UCSD-AML1 (cell line): ENCODE results near the gene ARMH3.

ENCODE experiments used
- DNase-seq: peaks from one replicate; lab custom pipeline; 2025; ENCODE audit not compliant: unreplicated experiment; lab: John Stamatoyannopoulos, UW

The ARMH3 gene

DNA sequence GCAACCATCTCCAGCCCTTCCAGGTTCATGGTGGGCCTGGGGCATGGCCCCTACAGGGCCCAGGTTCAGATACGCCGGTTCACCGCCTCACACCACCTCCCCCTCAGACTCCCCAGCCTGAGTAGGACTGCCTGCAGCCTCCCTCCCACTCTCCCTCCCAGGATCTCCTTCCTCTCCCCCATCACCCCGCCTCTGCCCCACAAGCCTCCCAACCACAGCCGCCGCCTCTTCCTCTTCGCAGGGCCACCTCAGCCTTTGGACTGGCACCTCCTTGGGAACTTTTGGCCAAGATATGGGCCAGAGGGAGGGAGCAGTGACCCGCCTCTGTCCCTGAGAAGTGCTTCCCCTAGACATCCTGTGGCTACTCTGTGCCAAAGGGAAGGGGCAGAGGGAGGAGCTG, 221.6 kb downstream of the ARMH3 start:
- DNase-seq, result peak; percentile 83

- no peak for DNase-seq
Measured at GRCh38 chr10:101833466-101833865, 222.5 kb downstream of the ARMH3 start.

DNA sequence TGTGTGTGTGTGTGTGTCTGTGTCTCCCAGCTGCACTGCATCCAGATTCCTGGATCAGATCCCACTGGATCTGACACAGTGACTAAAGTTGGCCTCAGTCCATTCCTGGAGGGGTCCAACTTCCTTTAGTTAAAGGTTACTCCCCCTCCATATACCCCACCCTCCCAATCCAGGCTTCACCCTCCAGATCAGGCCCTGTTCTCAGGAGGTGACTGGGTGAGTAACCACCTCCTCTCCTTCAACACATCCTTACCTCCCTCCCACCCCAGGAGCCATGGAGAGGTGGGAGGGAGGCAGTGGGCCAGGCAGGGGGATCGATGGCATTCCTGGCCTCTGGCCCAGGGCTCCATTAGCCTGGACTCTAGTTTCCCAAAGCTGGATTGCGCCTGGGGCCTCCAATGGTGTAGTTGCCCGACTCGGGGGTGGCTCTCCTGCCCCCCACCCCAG, 223.6 kb downstream of the ARMH3 start:
- no peak for DNase-seq

GRCh38 chr10:101831169-101831811, 224.7 kb downstream of the ARMH3 start:
- no peak for DNase-seq

- DNase-seq, result peak; percentile 89
Measured at GRCh38 chr10:101830322-101831168, 225.4 kb downstream of the ARMH3 start.

DNA sequence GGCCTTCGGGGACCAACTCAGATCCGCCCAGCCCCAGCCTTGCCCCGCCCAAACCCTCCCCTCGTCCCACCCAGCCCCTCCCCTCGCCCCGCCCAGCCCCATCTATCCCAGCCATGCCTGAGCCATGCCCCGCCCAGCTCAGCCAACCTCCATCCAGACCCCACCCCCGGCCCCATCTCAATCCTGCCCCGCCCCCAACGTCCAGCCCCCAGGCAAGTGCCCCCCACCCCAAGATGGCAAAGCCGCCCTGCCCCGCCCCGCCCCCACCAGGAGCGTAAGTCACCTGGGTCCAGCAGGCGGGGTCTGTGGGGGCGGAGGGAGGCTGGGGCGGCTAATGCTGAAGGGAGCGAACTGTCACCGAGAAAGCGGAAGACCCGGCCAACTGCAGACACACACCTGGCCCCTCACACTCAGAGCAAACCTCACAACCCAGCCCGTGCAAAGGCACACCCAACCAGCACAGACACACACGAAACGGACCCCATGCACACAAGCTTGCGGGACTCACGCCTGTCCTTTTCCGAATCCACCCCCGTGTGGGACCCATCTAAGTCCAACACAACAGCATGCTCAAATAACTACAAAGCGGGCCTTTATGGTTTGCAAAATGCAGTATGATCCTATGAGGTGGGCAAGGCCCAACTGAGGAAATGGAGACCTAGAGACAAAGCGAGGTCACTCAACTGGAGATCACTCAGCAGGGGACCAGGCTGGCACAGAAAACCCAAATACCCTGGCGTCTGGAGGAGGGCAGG, 226.2 kb downstream of the ARMH3 start:
- no peak for DNase-seq

DNA sequence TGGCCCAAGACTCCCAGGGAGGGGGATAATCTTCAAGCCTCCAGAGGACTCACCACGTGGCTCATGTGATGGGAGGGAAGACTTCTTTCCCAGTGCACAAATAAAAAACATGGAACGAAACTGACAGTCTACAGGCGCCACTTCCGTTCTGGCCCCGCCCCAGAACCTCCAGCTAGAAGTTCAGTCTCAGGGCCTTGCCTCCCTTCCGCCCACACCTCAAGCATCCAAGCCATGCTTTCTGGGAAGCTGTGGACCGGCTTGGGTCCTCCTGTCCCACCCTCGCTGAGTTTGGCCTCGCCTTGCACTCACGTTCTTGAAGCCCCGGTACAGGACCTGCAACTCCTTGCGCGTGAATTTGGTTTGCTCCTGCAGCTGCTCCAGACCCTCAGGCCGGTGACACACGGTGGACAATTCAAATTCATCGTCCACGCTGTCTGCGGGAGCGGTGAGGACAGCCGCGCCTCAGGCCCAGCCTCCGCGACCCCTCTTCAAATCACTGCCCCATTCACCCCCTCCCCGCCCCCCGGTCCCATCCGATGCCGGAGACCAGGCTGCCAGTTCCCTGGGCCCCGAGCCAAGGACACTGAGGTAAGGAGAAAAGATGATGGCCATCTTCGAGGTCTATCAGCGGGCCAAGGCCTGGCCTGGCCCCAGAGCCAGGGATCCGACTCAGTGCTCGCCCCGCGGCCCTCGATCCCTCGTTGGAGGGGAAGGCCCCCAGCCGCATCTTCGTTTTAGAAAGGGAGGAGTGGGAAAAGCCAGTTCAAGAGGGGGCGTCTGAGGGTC, 227.0 kb downstream of the ARMH3 start:
- DNase-seq, result no peak

- DNase-seq, result no peak
Measured at GRCh38 chr10:101827919-101828600, 227.9 kb downstream of the ARMH3 start.

- no peak for DNase-seq
Measured at GRCh38 chr10:101826852-101827434, 229.0 kb downstream of the ARMH3 start.

- DNase-seq, result no peak
Measured at GRCh38 chr10:101824736-101825135, 231.2 kb downstream of the ARMH3 start.

GRCh38 chr10:101818872-101819633, 236.9 kb downstream of the ARMH3 start:
- DNase-seq, result peak; percentile 65

DNA sequence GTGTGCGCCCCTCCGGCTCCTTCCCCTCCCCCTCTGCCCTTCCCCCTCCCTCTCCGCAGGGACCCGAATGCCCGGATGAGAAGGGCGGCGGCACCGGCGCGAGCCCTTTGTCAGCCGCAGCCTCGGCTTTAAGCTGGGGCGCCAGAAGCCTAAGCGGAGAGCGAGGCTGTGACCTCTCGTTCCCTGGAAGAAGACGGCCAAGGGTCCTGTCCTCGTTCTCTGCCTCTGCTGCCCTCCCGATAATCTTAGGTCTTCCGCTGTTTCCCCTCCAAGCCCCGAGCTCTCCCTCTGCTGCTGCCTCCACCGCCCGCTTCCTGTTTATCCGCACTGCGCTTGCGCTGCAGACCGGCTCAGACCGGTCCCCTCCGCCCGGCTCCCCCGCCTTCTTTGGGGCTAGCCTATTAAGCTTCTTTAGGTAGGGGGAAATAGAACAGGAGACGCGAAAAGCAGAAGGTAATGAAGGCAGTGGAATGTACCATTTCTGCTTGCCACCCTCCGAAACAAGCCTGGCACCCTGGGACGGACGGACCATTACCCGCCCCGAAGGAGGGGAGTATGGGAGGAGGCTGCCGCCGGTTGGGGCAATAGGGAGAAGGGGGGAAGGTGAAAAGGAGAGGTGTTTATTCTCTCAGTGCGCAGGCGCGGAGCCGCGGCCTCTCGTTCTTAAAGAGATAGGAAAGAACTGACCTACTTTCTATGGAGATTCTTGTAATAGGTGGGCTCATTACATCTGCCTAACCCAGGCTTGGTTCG, 237.7 kb downstream of the ARMH3 start, which contains the start of gene OGA:
TSS of gene OGA (minus strand) at position 326 of the 753 bp plus-strand sequence. CDS start 422 bp downstream, outside the sequence.
- peak; percentile 100 for DNase-seq

DNA sequence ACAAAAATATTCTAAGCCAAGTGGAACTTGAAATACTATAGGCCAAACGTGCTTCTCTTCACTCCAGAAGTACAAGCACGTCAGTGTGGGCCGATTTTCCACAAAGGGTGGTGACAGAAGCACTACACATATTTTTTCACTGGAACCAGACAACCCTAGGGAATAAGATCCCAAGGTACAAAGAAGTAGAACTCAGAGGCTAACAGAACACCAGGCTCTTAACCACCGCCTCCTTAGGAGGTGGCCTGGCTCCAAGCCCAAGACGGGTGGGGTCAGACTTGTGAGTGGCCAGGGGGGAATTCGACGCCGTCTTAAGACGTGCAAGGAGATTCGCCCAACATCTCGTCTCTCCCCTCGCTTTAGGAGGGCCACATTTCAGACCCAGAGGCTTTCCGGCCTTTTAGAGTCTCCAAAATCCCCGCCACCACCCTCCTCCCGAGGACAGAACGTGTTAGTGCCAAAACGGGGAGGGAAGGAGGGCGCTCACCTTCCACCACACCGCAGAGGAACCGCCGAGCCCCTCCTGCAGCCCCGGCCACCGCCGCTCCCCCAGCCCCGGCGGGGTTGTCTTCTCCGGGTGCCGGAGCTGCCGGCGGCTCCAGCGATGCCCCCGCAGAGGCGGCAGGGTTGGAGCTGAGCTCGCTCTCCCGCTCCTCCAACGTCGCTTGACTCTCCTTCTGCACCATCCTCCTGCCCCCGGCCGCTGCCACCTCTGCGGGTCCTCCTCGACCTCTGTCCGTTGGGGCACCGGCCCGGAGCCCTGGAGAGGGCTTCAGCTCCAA, 238.4 kb downstream of the ARMH3 start:
- peak; percentile 48 for DNase-seq

- DNase-seq, result no peak
Measured at GRCh38 chr10:101816913-101817336, 239.0 kb downstream of the ARMH3 start.

GRCh38 chr10:101816376-101816775, 239.6 kb downstream of the ARMH3 start:
- DNase-seq, result no peak

GRCh38 chr10:101814466-101815071, 241.4 kb downstream of the ARMH3 start:
- no peak for DNase-seq

GRCh38 chr10:101812606-101813005, 243.4 kb downstream of the ARMH3 start:
- DNase-seq, result no peak
